Diencephalon (tissue), 1 donor: ENCODE measurements around the gene KISS1R. TPM values are rescaled to one million over a fixed set of nuclear protein-coding genes. Genes with fewer than 3 reads are reported as not detected.

Experiments
- small RNA-seq: library from RNA; depleted of rRNA; stranded (forward); fragments of <200 nt; gene quantifications from one replicate; pipeline ENCODE3, GENCODE V24; 2014
- total RNA-seq: library from RNA; depleted of rRNA; stranded (reverse); fragments of >200 nt; gene quantifications from one replicate; pipeline ENCODE4 v1.2.3, GENCODE V29; 2014

KISS1R gene
- 2.3 TPM for total RNA-seq

DNA sequence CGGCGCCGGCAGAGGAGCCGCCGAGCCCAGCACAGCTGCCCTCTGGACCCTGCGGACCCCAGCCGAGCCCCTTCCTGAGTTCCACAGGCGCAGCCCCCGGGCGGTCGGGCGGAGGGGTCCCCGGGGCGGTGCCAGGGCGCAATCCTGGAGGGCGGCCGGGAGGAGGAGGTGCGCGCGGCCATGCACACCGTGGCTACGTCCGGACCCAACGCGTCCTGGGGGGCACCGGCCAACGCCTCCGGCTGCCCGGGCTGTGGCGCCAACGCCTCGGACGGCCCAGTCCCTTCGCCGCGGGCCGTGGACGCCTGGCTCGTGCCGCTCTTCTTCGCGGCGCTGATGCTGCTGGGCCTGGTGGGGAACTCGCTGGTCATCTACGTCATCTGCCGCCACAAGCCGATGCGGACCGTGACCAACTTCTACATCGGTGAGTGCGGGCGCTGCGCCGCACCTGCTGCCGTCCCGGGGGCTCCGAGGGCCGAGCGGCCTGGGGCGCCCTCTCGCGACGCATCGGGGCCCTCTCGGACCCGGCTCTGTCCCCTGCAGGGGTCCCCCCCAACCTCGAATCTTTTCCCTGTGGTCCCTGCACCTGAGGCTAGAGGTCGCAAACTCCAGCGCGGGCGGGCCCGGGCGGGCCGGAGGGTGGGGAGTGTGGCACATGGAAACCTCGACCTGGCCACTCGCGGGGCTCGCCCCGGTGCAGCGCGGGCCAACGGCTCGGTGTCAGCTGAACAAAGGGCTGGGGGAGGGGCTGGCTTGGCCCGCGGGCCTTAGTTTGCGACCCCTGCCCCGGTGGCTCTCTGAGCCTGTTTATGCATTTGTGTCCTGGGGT, at the start of gene KISS1R:
KISS1R (plus strand) TSS at position 11 of the 829 bp plus-strand sequence; CDS start at position 181, 170 bp downstream.

DNA sequence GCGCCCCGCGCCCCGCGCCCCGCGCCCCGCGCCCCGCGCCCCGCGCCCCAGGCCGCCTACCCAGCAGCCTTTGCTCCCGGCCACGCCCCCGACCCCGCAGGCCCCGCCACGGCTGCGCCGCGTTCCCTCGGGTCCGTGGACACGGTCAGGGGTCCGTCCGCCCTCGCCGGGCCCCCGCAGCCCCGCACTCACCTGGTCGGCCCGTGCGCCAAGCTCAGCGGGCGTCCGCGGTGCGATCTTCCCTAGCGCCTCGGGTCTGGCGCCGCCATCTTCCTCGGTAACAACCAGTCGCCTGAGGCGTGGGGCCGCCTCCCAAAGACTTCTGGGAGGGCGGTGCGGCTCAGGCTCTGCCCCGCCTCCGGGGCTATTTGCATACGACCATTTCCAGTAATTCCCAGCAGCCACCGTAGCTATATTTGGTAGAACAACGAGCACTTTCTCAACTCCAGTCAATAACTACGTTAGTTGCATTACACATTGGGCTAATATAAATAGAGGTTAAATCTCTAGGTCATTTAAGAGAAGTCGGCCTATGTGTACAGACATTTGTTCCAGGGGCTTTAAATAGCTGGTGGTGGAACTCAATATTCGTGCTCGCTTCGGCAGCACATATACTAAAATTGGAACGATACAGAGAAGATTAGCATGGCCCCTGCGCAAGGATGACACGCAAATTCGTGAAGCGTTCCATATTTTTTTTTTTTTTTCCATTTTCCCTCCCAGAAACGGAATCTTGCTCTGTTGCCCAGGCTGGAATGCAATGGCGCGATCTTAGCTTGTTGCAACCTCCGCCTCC, 24.0 kb upstream of the KISS1R start, which contains the start of the genes MED16 and RNU6-9:
MED16 (minus strand) TSS at position 294 of the 796 bp plus-strand sequence. CDS start 2,056 bp downstream, outside the sequence.
RNU6-9 (plus strand) TSS at position 591 of the 796 bp plus-strand sequence.

DNA sequence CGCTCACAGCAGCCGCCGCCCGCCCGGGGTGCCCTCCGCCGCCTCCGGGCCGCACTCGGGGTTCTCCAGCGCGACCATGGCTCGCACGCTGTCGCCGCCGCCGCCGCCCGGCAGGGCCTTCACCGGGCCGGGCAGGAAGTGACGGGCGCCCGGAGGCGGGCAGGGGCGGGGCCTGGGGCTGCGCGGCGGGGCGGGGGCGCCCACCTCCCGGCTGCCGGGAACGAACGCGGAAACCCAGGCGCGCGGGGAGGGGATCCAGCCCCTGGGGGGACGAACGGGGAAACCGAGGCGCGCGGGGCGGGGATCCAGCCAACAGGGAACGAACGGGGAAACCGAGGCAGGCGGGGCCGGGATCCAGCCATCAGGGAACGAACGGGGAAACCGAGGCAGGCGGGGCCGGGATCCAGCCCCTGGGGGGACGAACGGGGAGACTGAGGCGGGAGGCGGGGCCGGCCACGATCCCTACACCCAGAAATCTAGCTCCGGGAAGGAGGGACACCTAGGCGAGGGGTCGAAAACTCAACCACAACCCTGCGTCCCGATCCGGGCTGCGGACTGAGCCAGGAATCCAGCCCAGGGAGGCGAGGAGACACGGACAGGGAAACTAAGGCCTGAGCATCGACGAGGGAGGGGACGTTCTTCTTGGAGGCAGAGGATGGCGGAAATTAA, 3.9 kb upstream of the KISS1R start, which contains the start of gene R3HDM4:
R3HDM4 (minus strand) TSS at position 140 of the 669 bp plus-strand sequence; CDS start at position 78, 62 bp downstream.

DNA sequence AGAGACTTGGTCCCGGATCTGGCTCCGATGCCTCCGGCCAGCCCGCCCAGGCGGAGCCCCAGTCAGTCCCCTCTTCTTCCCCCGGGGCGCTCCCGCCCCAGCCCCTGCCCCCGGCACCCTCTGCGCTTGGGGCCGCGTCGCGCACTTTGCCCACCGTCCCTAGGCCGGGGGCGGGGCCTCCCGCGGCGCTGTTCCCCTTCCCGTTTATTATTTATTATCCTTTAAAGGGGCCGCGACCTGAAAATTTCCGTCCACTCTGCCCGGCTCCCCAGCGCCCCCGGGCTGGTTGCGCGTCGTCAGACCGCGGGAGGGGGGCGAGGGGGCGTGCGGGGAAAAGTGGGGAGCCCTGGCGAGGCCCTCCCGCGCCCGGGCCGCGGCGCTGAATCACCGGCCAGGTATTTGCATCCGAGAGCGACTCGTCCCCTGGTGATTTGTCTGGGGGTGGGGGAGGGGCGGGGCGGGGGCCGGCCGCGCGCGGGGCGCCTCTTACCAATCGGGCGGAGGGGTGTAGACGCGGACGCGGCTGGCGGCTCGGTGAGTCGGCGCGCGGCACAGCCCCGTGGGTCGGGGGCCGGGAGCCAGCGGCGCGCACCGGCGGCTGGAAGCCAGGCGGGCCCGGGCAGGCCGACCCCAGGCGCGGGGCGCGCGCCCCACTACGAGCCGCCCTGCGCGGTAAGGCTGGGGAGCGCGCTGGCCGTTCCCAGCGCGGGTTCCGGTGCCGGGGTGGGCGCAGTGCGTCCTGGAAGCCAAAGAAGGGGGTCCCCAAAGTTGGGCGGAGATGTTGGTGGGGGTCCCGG, 8.6 kb downstream of the KISS1R start, which contains the start of gene ARID3A:
ARID3A (plus strand) TSS at position 510 of the 797 bp plus-strand sequence. CDS start 3,494 bp downstream, outside the sequence.

Small RNA genes lying within 50 kb of the gene (small RNA-seq; reads per million reads assigned to genes)
- not detected for gene RNU6-9

Other genes with a start within 250 kb of the KISS1R start
- 7.2 TPM for gene FSTL3, start 240.9 kb upstream of the KISS1R start, total RNA-seq
- not detected for gene PRSS57, start 221.9 kb upstream of the KISS1R start, total RNA-seq
- gene PALM, start 208.4 kb upstream of the KISS1R start, total RNA-seq = 101 TPM
- 0.23 TPM for gene MISP, start 166.2 kb upstream of the KISS1R start, total RNA-seq
- gene PTBP1, start 119.9 kb upstream of the KISS1R start, total RNA-seq = 35.5 TPM
- gene PLPPR3, start 95.4 kb upstream of the KISS1R start, total RNA-seq = 125 TPM
- gene AZU1, start 89.5 kb upstream of the KISS1R start, total RNA-seq = 0.46 TPM
- 1.8 TPM for gene PRTN3, start 76.3 kb upstream of the KISS1R start, total RNA-seq
- 0.69 TPM for gene ELANE, start 65.0 kb upstream of the KISS1R start, total RNA-seq
- gene CFD, start 57.7 kb upstream of the KISS1R start, total RNA-seq = 1.6 TPM
- gene MED16, start 24.1 kb upstream of the KISS1R start, total RNA-seq = 27.5 TPM
- gene RNU6-9, start 23.8 kb upstream of the KISS1R start, total RNA-seq = not detected
- 40.1 TPM for gene R3HDM4, start 4.1 kb upstream of the KISS1R start, total RNA-seq
- 7.6 TPM for gene ARID3A, start 8.7 kb downstream of the KISS1R start, total RNA-seq
- gene WDR18, start 67.0 kb downstream of the KISS1R start, total RNA-seq = 33.7 TPM
- gene GRIN3B, start 83.1 kb downstream of the KISS1R start, total RNA-seq = 0.69 TPM
- 40.8 TPM for gene TMEM259, start 103.8 kb downstream of the KISS1R start, total RNA-seq
- gene RNU6-2, start 104.2 kb downstream of the KISS1R start, total RNA-seq = not detected
- gene CNN2, start 109.3 kb downstream of the KISS1R start, total RNA-seq = 18.2 TPM
- gene ABCA7, start 122.8 kb downstream of the KISS1R start, total RNA-seq = 11.8 TPM
- gene ARHGAP45, start 149.8 kb downstream of the KISS1R start, total RNA-seq = 2.5 TPM
- gene POLR2E, start 178.0 kb downstream of the KISS1R start, total RNA-seq = 55.4 TPM
- gene GPX4, start 186.7 kb downstream of the KISS1R start, total RNA-seq = 187 TPM